GM21619 (cell line): ENCODE results near the gene PEX14.

Source experiments
- ATAC-seq: cut with Tn5 transposase; IDR thresholded peaks from one replicate; pipeline ENCODE4 v1.9.1; 2021; ENCODE audit not compliant: unreplicated experiment

The PEX14 gene

DNA sequence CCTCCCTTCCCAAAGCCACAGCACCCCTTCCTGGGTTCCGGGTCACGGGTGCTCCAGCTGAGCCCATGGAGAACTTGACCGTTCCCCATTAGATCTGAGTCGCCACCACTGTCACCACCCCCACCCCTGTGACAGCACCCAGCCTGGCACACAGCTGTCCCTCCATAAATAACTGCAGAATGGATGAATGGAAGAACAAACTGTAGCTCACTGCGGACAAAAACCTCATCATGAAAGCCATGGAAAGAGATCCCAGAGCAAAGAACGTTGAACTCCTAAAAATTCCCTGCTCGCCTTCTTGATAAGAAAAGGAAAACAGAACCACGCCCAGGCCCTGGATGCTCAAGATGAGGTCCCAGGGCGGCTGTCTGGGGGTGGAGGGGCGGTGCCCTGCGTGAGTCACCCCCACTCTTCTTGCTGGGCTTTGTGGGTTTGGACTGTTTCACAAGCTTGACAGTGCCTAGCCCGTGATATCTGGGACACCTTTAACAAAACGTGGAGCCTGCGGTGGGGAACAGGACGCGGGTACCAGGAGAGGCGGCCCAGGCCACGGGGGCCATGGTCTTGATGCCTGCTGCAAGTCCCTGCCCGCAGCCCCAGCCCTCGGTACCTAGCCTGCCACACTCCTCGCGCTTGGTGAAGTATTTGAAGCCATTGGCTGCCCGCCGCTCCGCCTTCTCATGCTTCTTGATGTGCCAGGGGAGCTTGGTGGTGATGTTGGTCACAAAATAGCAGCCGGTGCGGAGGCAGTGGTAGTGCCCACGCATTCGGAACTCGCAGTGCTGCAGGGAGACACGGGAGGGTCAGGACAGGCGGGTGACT, 169.8 kb downstream of the PEX14 start:
- no peak for ATAC-seq

DNA sequence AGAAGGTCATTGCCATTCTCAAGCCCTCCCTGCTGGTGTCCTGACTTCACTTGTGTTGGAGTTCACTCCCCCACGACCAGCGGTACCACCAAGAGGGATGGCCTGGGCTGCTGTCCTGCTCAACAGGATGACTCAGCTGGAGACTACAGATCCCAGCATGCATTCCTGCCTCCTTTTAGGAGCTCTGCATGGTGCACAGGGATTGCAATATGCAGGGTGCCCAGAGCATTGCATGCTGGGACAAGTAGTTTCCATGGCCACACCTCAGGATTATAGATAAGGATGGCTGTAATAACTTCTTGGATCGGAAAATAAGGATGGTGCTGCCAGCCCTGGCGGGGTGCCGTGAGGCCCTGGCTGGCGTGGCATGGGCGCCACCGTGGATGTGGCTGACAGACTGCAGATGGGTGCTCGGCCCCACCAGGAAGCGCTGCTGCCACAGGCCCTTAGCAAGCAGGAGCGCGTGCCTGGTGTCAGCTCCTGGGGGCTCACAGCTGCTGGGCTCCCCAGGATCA, 171.7 kb downstream of the PEX14 start:
- no peak for ATAC-seq

DNA sequence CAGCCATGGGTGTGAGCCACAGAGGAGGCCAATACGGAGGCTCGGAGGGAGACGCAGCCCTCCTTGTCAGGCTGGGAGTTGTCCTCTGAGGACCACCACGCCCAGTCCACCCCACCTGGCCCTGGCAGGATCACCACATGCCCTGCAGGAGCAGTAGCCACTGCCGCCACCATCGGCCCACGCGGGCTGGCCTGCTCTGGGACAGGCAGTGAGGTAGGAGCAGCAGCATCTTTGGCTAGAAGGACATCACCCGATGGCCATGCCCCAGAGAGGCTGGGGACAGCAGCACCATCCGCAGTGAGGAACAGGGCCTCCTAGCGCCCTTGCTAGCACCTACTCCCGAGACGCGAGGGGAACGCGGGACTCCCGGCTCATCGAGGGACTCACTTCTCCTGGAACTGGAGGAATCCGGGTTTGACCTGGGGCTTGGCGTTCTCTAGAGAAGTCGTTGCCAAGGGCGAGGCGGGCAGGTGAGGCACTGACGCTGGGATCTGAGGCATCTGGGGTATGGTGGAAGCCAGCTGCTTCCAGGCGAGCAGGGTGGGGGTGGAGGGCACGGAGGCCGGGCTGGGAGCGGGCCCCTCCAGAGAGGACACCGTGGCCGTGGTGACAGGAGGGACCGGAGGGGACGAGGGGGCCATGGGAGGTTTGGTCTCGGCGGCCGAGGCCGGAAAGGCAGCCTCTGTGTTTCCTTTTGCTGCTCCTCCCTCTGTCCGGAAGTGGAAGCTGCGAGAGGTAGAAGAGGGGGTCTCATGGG, 172.8 kb downstream of the PEX14 start:
- ATAC-seq = no peak

DNA sequence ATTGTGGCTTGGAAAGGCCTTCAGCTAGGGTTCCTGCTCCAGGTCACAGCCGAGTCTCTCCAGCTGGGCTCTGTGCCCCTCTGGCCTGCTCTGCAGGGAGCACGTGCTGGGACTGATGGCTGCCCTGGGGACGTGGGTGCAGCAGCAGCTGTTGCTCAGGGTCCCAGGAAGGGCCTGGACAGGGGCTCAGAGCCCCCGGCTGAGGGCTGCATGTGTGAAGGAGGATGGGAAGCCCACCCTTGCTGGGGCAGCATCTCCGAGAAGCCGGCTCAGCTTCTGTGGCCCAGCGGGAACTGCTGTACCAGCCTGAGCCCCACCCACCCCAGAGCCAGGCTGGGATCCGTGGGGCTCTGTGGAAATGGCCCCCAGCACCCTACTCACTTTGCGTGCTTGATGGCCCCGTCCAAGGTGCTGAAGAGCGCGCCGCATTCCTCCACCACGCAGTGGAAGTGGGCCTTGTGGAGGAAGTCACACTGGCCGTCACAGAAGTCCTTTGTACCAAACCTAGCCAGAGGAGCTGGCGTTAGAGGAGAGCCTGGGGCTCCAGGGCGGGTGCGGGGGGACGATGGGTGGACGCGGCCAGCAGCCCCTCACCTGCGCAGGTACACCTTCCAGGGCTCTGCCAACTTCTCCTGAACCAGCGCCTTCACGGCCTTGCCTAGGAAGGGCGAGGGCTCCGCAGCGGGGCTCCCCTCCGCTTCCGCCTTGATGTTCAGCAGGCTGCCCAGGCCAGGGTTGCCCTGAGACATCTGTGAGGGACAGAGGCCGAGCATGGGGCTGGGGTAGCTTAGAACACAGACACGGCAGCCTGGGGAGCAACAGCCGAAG, 174.2 kb downstream of the PEX14 start:
- ATAC-seq = no peak

DNA sequence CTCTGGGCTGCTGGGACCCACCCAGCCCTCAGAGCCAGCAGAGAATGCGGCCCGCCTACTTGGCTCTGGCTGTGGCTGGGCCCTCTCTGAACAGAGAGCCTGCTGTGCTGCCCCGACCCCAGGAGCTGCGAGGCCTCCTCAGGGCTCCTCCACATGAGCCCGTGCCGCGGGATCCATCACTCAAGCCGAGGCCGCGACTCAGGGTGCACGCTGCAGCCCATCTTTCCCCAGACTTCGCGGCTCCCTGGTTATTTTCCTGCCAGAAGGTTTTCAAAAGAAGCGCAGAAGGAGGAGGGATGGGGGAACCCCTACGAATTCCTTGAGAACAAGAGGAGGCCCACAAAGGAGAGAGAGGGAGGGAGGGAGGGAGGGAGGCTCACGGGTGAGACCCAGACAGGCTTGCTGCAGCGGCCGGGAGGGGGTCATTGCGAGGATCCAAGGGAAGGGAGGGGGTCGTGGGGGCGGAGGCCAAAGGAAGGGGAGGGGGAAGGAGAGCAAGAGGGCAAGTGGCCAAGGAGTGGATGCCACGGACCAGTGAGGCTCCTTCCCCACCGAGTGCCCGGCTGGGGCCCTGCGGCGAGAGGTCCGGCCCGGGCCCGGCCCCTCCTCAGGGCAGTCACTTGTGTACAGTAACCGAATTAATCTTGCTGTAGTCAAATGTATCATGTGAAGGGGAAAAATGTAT, 174.9 kb downstream of the PEX14 start:
- no peak for ATAC-seq

DNA sequence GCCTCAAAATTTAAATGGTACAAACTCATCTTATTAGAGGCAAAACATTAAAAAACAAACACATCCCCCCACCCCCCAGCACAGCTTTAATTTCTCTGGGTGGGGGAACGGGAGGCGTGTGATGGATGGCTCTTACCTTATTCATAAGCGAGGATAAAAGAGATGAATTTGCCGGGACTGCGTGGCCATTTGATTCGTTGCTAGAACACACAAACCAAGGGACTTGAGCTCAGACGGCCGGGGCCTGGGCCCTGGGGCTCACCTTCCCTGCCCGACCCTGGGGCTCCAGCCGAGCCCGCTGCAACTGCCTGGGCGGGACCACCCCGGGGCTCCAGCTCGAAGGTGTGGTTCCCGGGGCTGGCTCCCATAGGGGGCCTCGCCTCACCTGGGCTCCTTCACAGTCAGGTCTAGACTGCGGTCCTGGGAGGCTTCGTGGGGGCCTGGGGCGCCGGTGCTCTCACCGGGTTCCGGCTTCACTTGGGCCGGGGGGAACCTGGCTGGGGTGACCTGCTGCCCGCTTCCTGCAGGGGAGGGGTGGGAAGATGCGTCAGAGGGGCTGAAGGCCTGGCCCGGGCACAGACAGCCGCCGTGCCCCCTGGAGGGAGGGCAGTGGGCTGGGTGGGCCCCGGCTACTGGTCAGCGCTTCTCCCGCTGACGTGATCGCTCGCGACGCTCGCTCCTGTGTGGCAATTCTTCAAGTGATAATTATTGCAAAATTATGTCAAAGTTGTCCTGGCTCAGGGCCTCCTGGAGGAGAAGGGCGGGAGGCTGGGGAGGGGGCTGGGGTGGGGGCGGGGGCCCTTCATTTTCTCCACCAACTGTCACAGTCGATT, 176.0 kb downstream of the PEX14 start:
- ATAC-seq = no peak

DNA sequence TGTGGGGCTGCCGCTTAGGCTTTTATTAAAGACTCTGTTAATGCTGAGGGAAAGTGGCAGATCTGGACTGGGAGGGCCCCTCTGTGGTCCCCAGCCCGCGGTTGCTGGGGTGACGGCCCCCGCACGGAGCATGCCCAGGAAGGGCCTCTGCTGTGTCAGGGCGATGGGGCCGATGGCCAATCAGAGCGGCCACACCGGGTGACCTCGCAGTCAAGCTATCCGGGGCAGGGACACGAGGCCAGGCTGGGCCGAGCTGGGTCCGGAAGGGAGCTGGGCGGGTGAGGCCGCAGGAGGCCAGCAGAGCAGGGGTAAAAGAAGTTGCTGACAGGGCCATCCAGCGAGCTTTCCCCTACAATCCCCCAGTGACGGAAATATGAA, 176.6 kb downstream of the PEX14 start:
- no peak for ATAC-seq

DNA sequence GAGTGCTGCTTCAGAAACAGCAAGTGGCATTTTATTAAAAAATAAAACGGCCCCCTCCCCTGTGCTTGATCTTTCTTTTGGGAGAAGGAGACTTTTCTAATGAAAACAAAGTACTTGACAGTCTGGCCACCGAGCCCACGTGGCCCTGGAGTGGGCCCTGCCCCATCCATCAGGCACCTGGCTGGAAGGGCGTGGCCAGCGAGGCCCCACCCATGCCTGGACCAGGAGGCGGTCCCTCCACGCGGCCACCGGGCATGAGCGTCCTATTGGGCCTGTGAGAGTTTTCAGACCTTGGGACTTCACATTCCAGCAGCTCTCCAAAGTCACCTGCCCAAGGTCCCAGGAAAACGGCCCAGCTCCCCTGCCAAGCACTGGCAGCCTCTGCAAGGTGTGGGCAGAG, 177.0 kb downstream of the PEX14 start:
- no peak for ATAC-seq

DNA sequence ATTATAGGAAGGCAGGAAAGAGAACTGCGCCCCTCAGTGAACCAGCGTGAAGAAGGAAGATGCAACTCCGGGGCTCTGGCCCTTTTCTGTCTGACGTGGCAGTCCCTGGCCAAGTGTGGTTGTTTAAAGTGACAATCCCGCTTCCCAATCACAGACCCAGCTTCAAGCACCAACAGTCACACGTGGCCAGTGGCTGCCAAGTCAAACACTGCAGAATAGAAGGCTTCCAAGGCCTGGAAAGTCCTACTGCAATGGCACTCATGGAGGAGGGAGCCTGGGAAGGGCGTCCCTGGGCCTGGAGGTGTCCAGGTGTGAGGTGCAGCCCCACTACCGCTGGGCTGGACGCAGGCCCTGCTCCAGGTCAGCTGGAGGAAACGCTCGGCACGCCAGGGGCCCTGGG, 177.9 kb downstream of the PEX14 start:
- no peak for ATAC-seq

DNA sequence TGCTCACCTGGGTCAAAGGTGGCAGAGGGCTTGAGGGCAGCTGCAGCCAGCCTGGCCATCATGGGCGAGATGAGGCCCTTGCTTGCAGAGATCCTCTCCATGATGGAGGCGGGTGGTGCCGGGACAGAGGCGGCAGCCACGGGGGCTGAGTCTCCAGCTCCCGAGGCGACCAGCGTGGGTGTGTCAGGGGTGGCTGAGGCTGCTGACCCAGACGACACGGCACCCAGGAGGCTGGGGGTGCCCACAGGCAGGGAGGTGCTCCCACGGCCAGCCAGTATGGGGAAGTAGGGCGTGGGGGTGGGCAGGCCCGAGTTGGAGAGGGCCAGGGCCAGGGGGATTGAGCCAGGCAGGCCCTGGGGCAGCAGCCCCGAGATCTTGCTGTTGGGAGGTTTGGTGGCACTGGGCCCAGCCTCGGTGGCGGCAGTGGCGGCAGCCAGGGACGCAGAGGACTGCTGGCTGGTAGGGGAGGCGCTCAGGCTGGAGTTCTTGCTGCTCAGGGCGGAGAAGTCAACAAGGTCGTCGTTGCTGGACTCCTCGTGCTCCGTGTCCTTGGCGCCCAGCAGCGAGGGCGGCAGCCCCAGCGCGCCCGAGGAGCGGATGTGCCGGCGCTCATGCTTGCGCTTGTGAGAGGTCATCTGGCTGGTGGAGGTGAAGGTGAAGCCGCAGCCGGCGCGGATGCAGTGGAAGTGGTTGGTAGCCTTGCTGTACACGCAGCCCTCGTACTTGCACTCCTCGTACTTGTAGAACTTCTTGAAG, 178.8 kb downstream of the PEX14 start:
- ATAC-seq = no peak

DNA sequence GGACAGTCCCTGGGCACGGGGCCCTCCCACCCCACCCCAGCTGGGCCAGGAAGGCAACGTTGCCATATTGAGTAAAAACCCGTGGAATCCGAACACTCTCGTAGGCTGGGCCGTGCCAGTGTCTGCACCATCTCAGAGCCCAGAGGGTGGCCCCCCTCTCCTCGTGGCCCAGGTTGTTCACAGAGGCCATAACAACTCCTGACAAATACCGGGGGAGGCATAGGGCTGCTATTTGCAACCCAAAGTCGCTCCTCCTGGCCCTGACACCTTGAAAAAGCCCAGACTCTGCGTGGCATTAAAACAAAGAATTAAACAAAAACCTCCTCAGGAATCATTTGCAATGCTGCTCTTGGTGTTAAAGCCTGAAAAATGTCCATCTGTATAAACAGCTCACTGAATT, 180.3 kb downstream of the PEX14 start:
- no peak for ATAC-seq

DNA sequence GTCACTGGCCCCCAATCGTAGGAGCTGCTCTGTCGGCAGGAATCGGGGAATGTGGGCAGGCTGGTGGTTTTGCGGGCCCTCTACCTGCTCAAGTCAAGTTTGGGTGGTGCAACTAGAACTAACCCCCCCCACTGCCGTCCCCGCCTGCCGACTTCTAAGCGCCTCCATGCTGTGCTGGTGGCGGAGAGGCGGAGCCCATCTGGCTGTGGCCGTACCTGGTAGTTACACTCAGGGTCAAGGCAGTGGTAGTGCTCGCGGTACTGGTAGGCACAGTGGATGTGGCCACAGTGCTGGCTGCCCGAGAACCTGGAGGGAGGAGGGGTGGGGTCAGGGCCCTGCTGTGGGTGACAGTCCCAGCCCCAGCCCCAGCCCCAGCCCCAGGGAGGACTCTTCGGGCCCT, 181.7 kb downstream of the PEX14 start:
- ATAC-seq = no peak

DNA sequence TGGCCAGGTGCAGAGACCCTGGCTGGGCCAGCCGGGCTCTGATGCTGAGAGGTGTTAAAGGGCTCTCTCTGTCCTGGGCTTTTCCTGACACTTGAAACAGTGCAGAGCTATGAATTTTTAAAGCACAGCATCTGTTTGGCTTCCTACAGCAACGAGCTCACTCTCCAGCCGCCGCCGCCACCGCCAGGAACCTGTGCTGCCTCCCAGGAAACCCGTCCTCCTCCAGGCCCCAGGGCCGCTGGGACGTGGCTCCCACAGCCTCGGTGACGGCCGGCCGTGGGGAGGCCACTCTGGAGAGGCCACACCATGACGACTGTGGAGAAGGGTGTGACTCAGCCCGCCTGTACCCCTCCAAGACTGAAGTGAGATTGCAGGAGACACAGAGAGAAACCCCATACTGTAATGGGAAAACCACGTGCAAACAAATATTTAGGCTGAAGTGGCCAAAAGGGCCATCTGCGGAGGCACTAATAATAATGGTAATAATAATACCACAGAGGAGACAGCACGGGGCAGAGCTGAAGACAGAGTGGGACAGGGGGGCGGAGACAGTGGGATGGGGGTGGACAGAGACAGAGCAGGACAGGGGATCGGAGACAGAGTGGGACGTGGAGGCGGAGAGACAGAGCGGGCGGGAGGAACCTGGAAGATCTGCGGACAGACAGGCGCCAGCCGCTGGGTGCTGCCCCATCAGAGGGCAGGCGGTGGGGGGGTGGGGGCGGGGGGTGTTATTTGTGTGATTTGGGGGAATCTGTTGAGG, 182.5 kb downstream of the PEX14 start:
- no peak for ATAC-seq

DNA sequence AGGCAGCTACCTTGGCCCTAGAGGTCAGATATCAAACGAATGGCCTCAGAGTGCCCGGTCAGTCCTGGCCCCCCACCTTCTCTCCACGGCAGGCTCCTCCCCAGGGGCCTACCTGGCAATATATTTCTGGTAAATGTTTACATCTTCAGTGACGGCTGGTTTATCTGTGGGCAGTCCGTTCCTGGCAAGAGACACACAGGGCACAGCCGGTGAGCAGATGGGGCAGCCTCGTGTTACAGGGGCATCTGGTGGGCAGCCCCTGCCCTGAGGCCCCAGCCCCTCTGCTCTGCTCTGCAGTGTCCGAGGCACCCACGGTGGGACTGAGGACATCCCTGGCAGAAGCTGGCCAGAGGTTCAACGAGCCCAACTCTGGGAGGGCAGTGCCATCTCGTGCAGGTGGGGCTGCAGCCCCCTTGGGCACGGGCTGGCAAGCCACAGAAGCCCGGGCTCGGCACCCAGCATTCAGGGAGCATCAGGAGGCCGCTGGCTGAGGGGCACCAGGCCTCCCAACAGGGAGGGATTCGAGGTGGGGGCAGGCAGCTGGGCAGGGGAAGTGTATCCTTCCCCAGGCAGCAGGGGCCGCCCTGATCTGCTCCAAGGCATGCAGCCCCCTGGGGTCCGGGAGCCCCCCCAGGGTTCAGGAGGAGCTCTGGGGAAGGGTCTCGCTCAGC, 183.8 kb downstream of the PEX14 start:
- ATAC-seq = no peak

DNA sequence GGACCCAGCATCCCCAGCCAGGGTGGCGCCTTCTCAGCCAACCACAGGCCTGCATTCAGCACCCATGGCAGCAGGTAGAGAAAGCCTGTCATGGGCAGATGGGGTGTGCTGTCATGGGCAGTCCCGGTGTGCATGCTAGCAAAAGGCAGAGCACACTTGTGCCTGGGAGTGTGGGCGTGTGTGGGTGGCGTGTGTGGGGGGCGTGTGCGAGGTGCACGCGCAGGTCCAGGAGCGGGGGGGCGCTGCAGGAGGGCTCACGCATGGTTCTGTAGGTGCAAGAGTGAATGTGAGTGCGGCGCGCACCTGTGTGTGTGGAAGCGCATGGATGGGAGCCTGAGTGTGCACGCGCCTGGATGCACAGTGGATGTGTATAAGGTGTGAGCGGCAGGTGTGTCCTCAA, 184.5 kb downstream of the PEX14 start:
- ATAC-seq = no peak

DNA sequence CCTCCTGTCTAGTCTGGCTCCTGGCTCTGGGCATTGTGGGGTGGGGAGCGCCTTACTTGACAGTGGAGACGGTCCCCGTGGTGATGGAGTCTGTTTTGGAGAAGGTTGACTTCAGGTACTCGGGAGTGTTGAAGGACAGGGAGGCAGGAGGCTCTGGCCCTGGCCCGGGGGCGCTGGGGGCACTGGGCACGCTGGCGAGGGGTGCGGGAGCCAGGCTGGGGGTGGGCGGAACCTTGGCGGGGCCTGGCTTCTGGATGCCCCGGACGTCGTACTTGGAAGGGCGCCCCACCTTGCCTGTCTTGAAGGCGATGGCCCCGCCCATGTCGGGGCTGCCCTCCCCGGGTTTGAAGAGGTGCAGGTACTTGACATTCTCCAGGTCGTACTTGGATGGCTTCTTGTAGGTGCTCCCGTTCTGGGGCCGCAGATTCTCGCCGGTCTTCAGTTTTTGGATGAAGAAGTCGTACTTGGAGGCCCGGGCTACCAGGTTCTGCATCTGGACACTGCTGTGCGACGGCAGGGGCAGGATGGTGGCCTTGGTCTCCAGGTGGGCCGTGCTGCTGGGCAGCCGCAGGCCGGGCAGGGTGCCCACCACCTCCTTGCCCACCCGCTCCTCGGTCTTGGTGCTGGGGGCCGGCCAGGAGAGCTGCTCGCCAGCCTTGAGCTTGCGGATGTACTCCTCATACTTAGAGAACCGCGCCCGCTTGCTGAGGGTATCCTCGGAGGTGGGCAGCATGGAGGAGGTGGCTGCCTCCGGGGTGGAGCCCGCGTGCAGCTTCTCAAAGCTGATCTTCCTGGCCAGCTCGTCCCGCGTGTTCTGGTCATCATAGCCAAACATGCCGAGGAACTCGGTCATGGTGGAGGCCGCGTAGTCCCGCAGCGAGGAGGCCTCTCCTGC, 185.1 kb downstream of the PEX14 start:
- no peak for ATAC-seq

DNA sequence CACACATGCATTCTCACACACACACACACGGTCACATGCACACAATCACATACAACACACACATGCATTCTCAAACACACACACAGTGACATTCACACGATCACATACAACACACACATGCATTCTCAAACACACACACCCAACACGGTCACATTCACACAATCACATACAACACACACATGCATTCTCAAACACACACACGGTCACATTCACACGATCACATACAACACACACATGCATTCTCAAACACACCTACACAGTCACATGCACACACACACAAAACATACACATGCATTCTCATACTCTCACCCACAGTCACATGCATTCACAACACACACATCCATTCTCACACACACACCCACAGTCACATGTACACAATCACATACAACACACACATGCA, 186.7 kb downstream of the PEX14 start:
- ATAC-seq = no peak
